ENCODE results near the gene ZCWPW2. TPM values are rescaled to one million over a fixed set of nuclear protein-coding genes. Genes with fewer than 3 reads are reported as not detected.

ZCWPW2 gene
- polyA plus RNA-seq, 1 experiment, result 0.20 TPM

GRCh38 chr3:28553175-28553574, 204.7 kb downstream of the ZCWPW2 start:
- Histone ChIP-seq H3K36me3 (ENCODE audit: control insufficient read depth, insufficient read depth, low read length) (no peaks in the 10 kb centered on the region), H3K4me3 (ENCODE audit: low read depth, low read length) (no peak overlapping the region), H3K27me3 (ENCODE audit: control insufficient read depth, insufficient read depth, low read length) (no peaks in the 10 kb centered on the region)
- ChIA-PET CTCF (no interaction called here), POLR2A (no interaction called here)
- no peak for DNase-seq (ENCODE audit: low read depth)
- TF ChIP-seq, protein P1, sequence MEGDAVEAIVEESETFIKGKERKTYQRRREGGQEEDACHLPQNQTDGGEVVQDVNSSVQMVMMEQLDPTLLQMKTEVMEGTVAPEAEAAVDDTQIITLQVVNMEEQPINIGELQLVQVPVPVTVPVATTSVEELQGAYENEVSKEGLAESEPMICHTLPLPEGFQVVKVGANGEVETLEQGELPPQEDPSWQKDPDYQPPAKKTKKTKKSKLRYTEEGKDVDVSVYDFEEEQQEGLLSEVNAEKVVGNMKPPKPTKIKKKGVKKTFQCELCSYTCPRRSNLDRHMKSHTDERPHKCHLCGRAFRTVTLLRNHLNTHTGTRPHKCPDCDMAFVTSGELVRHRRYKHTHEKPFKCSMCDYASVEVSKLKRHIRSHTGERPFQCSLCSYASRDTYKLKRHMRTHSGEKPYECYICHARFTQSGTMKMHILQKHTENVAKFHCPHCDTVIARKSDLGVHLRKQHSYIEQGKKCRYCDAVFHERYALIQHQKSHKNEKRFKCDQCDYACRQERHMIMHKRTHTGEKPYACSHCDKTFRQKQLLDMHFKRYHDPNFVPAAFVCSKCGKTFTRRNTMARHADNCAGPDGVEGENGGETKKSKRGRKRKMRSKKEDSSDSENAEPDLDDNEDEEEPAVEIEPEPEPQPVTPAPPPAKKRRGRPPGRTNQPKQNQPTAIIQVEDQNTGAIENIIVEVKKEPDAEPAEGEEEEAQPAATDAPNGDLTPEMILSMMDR (IDR thresholded peaks at IDR 0.05; ENCODE audit: insufficient read depth, low read depth, low read length), result no peak

GRCh38 chr3:28556195-28556594, 207.7 kb downstream of the ZCWPW2 start:
- Histone ChIP-seq H3K36me3 (ENCODE audit: control insufficient read depth, insufficient read depth, low read length) (no peaks in the 10 kb centered on the region), H3K27me3 (ENCODE audit: control insufficient read depth, insufficient read depth, low read length) (no peaks in the 10 kb centered on the region), H3K4me3 (ENCODE audit: low read depth, low read length) (no peak overlapping the region)
- ChIA-PET POLR2A (no interaction called here), CTCF (no interaction called here)
- DNase-seq (ENCODE audit: low read depth), result no peak
- TF ChIP-seq, protein P1 (IDR thresholded peaks at IDR 0.05; ENCODE audit: insufficient read depth, low read depth, low read length), result no peak

GRCh38 chr3:28564211-28564610, 215.7 kb downstream of the ZCWPW2 start:
- CTCF ChIA-PET, result no interaction called here
- H3K36me3 ChIP-seq (ENCODE audit: control insufficient read depth, insufficient read depth, low read length), result no peaks in the 10 kb centered on the region
- H3K4me3 ChIP-seq (ENCODE audit: low read depth, low read length), result no peak overlapping the region
- H3K27me3 ChIP-seq (ENCODE audit: control insufficient read depth, insufficient read depth, low read length), result no peaks in the 10 kb centered on the region
- TF ChIP-seq, protein P1 (IDR thresholded peaks at IDR 0.05; ENCODE audit: insufficient read depth, low read depth, low read length), result no peak
- no peak for DNase-seq (ENCODE audit: low read depth)
- POLR2A ChIA-PET, result no interaction called here

GRCh38 chr3:28569357-28569756, 220.8 kb downstream of the ZCWPW2 start:
- H3K36me3 ChIP-seq (ENCODE audit: control insufficient read depth, insufficient read depth, low read length), result no peaks in the 10 kb centered on the region
- CTCF ChIA-PET, result no interaction called here
- no peak overlapping the region for H3K4me3 ChIP-seq (ENCODE audit: low read depth, low read length)
- POLR2A ChIA-PET, result no interaction called here
- TF ChIP-seq, protein P1 (IDR thresholded peaks at IDR 0.05; ENCODE audit: insufficient read depth, low read depth, low read length), result no peak
- no peak for DNase-seq (ENCODE audit: low read depth)
- H3K27me3 ChIP-seq (ENCODE audit: control insufficient read depth, insufficient read depth, low read length), result no peaks in the 10 kb centered on the region

GRCh38 chr3:28574036-28574435, 225.5 kb downstream of the ZCWPW2 start:
- ChIA-PET CTCF (no interaction called here), POLR2A (interaction anchor here (0.7 kb wide), 1 partner anchor 1375 kb away, joined by 4 read pairs; no protein-coding TSS in a partner anchor)
- TF ChIP-seq, protein P1 (IDR thresholded peaks at IDR 0.05; ENCODE audit: insufficient read depth, low read depth, low read length), result no peak
- no peaks in the 10 kb centered on the region for H3K36me3 ChIP-seq (ENCODE audit: control insufficient read depth, insufficient read depth, low read length)
- H3K4me3 ChIP-seq (ENCODE audit: low read depth, low read length), result no peak overlapping the region
- peaks cover 10% of the 10 kb centered on the region for H3K27me3 ChIP-seq (ENCODE audit: control insufficient read depth, insufficient read depth, low read length)
- no peak for DNase-seq (ENCODE audit: low read depth)

All from BJ (cell line).